ENCODE data around the gene PCNX3.

PCNX3 gene

DNA sequence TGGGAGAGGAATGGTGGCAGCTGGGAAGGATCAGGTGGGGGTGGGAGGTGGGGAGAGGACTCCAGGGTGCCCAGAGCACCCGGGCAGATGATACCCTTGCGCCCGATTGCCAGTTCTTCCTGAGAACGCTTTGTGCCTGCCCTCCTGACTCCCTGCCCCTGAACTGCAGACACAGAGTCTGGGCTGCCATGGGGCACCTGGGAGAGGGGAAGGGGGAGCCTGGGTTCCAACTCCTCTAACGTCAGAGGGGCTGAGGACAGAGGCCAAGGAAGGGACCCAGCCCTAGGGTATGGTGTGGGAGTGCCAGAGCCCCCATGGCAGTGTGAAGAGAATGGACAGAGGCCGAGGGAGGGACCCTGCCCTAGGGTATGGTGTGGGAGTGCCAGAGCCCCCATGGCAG is 19.1 kb upstream of the PCNX3 start:
- no peak overlapping the region for H3K4me3 ChIP-seq (ENCODE audit: low read depth, low read length)

DNA sequence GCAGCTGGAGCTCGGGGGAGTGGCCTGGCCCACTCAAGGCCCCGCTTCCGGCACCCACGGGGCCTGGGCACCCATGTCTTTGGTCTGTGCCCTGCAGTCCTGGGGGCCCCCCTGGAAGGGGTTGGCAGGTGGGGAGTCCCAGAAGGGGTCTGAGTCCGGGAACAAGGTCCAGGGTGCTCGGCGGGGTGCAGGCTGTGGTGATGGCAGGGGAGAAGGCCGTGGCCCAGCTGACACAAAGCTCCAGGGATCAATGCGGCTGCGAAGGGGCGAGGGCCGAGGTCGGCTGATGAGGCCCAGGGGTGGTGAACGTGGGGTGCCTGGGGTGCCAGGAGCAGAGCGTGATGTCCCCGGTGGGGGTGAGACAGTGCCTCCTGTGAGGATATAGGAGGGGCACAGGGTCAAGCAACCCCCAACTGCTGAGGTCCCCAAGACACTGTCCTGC is 17.3 kb upstream of the PCNX3 start:
- no peak overlapping the region for H3K4me3 ChIP-seq (ENCODE audit: low read depth, low read length)

DNA sequence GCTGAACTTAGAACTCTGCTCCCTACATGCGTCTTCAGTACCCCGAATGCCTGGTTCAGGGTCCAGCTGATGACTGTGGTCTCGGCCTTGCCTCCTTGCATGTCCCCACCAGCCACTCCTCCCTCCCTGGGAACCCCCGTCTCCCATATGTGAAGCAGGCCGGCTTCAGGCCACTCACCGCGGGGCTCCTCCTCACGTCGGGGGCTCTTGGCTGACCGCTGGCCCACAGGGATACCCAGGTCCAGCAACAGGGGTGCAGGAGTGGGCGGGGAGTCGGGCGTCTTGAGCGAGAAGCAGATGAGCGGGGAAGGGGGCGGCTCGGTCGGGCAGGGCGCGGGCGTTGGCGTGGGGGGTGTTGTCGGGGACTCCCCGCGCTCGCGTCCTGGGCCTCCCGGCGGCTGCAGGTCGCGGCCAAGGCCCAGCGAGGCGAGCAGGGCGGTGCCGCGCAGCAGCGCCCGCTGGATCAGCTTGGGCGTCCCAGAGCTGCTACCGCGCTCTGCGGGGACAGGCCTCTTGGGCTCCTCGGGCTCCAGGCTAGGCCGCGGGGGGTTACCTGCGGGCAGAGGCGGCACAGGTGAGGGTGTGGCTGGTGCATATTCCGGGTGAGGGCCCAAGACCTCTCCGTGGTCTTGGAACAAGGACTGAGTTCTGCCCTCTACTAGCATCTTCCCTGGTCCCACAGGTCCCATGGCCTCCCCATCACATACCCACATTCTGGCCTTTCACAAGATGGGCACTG is 16.2 kb upstream of the PCNX3 start:
- H3K4me3 ChIP-seq (ENCODE audit: low read depth, low read length): no peak overlapping the region

DNA sequence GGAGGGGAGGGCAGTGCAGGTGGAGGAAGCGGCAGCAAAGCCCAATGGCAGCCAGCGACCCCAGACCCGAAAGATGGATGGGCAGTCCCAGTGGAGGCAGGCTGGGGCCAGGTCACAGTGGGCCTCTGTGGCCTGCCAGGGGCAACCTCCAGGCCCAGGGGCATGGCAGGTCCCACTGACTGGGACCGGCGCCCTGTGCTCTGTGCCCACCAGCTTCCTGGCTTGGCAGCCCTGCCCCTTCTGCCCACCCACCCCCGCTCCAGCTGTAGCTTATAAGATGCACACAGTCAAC is 15.7 kb upstream of the PCNX3 start:
- H3K4me3 ChIP-seq (ENCODE audit: low read depth, low read length): no peak overlapping the region

DNA sequence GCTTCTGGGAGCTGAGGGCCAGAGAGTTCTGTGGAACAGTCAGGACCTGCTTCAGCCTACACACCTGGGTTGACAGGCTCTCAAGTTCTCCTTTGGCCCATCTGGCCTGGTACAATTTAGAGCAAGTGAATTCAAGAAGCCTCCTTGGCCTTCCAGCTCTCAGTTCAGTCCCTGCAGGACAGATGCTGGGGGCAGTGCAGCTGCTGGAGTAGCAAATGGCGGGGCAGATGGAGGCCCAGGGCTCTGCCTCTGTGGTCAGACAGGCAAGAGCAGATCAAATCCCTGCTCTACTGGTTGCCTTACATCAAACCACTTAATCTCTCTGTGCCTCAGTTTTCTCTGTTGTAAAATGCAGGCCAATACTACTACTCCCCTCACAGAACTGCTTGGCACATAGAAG is 11.3 kb upstream of the PCNX3 start:
- no peak overlapping the region for H3K4me3 ChIP-seq (ENCODE audit: low read depth, low read length)

DNA sequence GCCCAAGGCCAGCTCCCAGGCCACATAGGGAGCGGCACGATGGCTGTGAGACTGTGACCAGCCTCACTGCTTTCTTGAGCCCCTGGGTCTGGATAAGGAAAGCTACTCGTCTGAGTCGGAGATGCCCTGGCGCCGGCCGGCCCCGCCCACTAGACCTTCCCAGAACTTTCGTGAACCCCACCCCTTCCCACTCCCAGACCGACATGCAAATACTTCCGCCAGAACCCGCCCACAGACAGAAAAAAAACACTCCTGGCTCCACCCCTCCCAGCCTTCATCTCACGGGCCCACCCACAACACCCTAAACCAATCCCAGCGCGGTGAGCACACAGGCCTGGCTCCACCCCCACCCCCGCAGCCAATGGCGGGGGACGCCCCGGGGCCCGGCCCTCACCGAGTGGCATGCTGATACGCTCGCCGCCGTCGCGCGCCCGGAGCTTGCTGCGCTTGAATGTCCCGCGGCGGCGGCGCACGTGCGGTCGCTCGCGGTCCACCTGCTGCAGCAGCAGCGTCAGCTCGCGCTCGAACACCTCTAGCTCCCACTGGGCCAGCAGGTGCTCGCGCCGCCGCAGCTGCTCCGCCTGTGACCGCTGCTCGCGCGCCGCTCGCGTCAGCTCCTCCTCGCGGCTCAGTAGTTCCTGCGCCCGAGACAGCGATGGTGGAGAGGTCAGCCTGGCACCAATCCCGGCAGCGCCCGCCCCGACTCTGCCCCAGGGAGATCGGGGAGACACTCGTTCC is 8.5 kb upstream of the PCNX3 start:
- H3K4me3 ChIP-seq (ENCODE audit: low read depth, low read length): peak overlapping the region; percentile 35

DNA sequence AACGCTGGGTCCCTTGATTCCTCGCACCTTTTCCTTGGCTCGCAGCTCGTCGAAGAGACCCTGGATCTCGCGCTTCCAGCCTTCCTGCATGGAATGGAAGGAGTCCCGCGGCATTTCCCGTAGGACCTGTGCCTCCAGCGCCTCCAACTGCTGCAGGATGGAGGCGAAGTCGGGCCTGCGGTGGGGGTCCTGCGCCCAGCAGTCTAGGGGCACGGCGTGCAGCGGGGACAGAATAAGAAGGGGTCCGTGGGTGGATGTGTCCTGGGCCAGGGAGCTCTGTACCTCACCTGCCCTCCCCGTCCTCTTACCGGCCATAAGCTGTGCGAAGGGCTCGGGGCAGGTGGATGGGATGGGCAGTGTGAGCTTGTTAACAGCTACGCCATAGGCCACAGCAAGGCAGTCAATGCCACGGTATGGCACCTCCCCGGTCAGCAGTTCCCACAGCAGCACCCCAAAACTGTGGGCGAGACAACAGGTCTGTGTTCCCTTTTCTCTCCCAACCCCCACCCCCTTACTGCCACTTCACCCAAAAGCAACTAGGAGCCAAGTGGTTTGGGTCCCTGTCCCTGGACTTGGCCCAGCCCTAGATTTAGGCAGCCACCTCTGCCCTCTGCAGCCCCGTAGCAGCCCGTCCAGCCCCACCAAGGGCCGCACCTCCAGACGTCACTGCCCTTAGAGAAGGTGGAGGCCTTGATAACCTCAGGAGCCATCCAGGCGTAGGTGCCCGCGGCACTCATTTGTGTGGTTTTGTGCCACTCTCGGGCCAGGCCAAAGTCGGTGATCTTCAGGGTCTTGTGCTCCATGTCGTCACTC is 7.8 kb upstream of the PCNX3 start:
- peak overlapping the region; percentile 35 for H3K4me3 ChIP-seq (ENCODE audit: low read depth, low read length)

DNA sequence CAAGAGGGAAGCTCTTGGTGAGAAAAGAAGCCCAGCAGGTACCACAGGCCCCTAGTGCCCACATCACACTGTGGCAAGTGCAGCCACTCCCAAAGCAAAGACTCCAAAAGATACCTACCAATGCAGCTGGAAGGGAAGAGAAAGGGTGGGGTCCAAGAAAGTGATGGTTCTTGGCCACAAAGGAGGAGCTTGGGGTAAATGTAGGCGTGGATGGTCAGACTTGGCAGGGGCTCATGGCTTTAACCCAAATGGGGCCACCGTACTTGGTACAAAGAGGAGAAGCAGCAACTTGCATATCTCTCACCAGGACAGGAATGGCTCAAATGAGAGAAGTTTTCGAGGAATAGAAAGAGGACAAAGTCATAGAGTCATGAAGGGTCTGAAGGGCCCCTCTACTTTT is 6.3 kb upstream of the PCNX3 start:
- no peak overlapping the region for H3K4me3 ChIP-seq (ENCODE audit: low read depth, low read length)

DNA sequence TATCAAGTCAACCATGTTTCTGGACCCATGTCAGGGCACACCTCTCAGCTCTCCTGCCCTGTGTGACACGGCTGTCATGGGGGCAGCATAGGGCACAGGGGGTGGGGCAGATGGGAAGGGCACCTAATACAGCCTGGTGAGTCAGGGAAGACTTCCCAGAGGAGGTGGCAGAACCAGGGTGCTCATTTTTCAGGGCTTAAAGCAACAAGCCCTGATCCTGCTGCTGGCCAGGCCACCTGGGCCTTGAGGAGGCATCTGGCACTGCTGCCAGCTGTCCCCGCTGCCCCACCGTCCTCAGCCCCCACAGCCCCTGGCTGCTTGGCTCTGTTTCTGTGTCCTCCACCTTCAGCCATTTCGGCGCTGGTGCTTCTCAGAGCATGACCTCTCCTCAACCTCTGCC is 5.9 kb upstream of the PCNX3 start:
- H3K4me3 ChIP-seq (ENCODE audit: low read depth, low read length): no peak overlapping the region

DNA sequence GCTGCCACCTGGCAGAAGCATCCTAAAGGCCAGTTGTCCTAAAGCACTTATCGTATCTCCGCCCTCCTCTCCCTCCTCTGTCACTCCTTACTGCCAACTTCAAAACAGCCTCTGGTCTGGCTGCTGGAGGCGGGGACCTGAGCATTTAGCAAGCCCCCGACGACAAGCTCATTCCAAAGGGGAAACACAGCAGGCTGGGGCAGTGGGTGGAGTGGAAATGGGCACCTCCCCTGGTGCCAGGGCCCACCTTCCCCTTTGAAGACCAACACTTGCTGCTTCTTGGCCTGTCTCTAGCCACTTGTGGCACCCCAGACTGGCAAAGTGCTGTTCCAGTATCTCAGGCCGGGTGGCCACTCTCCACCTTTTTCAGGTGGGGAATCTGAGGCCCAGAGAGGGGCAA is 5.2 kb upstream of the PCNX3 start:
- no peak overlapping the region for H3K4me3 ChIP-seq (ENCODE audit: low read depth, low read length)

DNA sequence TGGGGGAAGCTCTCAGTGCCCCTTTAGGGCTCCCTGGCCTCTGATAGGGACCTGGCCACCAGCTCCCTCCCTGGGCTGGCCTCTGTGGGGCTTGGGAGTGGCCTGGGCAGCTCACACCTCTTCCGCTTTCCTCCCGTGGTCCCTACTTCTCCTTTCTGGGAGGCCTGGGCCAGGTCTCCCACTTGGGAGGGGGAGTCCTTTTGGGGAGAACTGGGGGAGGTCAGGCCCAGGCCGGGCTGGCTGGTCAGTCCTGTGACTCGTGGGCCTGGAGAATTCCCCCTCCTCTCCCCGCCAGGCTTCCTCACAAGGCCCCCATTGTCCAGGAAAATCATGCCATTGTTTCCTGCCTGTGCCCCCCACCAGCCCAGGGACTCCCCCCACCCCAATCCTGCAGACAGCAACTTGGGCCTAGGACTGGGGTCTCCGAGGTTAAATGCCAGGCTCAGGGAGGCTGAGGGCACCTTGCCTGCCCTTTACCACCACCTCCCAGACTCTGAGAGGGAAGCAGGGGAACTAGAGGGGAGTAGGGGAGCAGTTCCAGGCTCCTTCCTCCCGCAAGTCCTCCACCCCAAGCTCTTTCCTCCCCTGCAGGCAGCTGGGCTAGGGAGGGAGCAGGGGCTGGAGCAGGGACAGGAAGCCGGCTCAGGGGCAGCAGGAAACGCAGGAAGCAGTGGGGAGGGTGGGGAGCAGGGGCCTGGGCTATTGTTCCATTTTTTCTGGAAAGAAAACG is 4.4 kb upstream of the PCNX3 start:
- H3K4me3 ChIP-seq (ENCODE audit: low read depth, low read length): no peak overlapping the region

DNA sequence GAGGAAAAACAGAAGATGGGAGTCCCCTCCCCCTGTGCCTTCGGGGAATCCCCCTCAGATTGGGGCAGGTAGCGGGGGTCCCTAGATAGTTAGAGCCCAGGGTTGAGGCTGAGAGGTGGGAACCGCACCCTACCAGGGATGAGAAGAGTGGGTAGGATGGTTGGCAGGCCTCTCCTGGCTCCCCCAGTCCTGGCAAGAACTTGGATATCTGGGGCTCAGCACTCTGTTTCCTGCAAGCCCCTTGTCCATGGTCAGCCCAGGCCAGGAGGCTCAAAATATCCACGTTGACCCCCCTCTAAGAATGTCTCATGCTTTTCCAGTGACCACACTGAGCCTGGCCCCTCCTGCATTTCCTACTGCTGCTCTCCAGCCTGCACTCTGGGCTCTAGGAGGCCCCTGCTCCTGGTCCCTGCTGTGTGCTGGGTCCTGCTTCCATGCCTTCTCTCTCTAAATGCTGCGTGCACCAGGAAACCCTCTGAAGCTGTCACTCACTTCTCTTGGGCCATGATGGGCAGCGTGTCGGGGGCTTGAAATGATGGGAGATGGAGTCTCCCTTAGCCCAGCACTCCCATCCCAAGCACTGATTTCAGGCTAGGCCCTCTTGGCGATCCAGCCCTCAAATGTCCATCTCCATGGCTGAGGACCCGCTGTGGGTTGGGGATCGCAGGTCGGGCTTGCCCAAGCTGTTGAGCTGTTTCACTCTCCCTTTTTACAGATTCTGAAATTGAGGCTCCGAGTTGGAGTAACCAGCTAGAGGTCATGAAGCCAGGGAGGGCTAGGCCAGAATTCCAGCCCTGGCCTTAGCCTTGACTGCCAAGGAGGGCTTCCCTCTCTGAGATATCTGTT is 3.6 kb upstream of the PCNX3 start:
- no peak overlapping the region for H3K4me3 ChIP-seq (ENCODE audit: low read depth, low read length)

DNA sequence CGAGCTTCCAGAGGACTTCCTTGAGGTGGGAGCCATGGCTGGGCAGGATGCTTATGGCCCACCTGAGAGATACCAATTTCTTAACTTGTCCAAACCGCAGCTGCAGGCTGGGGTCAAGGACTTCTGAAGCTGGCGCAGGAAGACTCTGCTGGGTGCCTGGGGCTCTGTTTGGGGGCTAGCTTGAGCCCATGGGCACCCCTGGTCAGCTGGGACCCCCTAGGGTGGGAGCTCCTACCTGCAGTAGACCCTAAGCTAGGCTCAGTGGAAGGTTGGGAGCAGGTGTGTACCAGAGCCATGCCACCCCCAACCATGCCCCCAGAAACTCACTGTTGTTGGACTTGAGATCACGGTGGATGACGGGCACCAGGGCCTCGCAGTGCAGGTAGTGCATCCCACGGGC is 2.9 kb upstream of the PCNX3 start:
- H3K4me3 ChIP-seq (ENCODE audit: low read depth, low read length): no peak overlapping the region

DNA sequence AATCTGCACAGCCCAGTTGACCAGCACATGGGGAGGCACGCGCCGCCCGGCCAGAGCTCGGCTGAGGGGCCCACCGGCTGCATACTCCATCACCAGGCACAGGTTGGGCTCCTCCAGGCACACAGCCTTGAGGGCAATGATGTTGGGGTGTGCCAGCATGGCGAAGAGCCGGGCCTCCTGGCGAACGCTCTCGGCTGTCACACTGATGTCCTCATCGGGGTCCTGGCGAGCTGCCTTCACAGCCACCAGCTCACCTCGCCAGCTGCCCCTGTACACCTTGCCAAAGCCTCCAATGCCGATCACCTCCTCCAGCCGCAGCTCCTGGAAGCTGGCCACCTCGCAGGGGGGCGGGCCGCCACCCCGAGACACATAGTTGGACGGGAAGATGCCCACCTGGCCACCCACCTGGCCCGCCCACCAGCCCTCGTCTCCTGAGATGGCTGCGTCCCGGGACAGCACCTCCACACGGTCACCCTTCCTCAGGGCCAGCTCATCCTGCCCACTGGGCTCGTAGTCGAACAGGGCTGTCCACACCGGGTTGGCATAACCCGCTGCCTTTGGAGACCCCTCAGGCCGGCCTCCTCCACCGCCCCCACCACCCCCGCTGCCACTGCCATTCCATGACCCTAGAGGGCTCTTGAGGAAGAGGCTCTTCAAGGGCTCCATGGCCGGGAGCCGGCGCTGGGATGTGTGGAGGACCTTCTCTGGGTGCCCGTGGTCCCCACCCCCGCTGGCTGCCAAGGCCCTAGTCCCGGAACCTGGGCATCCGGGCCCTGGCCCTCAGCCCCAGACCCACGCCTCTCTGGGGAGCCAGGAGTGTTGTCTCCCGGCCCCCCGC is 2.3 kb upstream of the PCNX3 start:
- peak overlapping the region; percentile 69 for H3K4me3 ChIP-seq (ENCODE audit: low read depth, low read length)

DNA sequence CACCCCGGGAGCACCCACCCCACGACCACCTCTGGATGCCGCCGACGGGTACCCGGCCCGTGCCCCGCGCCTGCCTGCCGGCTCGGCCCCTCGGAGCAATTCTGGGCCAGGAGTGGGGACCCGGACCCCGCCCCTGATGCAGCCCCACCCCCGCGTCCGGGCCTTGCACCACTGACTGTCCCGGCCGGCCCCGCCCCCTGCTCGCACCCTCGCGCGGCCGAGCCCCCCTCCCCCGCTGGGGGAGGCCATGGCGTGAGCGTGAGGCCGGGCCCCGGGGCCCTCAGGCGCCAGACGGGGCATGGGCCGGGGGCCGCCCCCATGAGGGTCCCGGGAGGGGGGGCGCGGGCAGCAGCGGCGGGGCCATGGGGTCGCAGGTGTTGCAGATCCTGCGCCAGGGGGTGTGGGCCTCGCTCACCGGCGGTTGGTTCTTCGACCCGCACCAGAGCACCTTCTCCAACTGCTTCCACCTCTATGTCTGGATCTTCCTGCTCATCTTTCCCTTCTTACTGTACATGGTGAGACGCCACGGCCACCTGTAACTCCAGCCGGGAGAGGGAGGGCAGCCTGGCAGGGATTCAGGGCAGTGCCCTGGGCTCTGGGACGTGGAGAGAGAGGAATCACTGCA is 486 bp downstream of the PCNX3 start:
- peak overlapping the region; percentile 81 for H3K4me3 ChIP-seq (ENCODE audit: low read depth, low read length)

DNA sequence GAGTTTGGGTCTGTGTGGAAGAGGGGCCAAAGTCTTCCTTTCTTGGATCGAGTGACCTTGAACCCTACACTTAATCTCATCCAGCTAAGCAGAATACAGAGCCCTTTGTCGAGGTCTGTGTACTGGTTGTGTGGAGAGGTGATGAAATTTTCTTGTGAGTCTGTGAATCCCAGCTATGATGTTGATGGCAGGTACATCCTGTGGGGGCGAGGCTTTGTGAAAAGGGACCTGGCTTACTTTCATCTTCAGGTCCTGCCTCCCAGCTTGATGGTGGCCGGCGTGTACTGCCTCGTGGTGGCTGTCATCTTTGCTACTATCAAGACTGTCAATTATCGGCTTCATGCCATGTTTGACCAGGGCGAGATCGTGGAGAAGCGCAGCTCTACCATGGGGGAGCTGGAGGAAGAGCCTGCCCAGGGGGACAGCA is 1.0 kb downstream of the PCNX3 start:
- H3K4me3 ChIP-seq (ENCODE audit: low read depth, low read length): peak overlapping the region; percentile 81

DNA sequence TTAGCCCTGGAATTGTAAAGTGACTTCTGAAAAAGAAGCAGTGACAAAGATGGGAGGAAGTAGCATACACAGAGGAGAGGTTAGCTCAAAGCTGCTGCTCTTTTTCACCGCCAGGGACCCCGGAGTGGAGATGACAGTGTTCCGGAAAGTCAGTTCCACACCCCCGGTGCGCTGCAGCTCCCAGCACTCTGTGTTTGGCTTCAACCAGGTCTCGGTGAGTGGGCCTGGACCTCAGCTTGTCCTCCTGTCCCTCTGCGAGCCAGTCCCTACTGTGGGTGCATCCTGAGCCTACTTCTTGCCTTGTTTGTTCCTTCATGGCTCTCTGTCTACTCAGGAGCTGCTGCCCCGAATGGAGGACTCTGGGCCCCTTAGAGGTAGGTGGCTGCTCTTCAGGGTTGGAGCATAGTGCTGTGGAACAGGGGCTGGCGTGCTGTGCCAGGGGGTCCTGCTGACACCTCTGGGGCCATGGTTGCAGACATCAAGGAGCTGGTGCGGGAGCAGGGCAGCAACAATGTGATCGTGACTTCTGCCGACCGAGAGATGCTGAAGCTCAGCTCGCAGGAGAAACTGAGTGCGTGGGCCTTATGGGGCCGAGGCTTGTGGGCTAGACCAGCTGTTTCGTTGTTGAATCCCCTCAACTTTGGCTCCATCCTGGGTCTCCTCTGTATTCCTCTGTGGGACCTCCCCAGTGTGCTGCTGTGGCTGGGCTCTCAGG is 1.7 kb downstream of the PCNX3 start:
- H3K4me3 ChIP-seq (ENCODE audit: low read depth, low read length): no peak overlapping the region

DNA sequence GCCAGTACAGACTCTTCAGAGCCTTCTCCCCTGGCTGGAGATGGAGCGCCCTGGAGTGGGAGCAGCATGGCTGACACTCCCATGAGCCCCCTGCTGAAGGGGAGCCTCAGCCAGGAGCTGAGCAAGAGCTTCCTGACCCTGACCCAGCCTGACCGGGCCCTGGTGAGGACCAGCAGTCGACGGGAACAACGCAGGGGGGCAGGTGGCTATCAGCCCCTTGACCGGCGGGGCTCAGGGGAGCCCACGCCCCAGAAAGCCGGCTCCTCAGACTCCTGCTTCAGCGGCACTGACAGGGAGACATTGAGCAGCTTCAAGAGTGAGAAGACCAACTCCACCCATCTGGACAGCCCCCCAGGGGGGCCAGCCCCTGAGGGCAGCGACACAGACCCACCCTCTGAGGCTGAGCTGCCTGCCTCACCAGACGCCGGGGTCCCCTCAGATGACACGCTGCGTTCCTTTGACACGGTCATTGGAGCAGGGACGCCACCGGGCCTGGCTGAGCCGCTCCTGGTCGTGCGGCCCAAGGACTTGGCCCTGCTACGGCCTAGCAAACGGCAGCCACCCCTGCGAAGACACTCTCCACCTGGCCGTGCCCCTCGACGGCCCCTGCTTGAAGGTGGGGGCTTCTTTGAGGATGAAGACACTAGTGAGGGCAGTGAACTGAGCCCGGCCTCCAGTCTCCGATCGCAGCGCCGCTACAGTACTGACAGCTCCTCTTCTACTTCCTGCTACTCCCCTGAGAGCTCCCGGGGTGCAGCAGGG is 2.6 kb downstream of the PCNX3 start:
- no peak overlapping the region for H3K4me3 ChIP-seq (ENCODE audit: low read depth, low read length)

All from iPS-11a (cell line).